Endothelial cell of umbilical vein (primary cell): ENCODE results near the gene ANK2. TPM values are rescaled to one million over a fixed set of nuclear protein-coding genes. Genes with fewer than 3 reads are reported as not detected.

Experiments used
- BruUV-seq: library from RNA; stranded (reverse); fragments of 400-500 nt; replicated peaks from 2 replicates; lab custom pipeline; 2021; lab: Mats Ljungman, UMichigan
- CTCF ChIA-PET: fragments of 300-600, 350-600 bp; sonication (Branson Sonifier 250); formaldehyde crosslinking; loops from one replicate; lab custom pipeline; 2021; ENCODE audit warnings: antibody characterized with exemption, inconsistent platforms; lab: Charles Lee
- POLR2A ChIA-PET: fragments of 300-600, 350-600 bp; sonication (Branson Sonifier 250); formaldehyde crosslinking; loops from one replicate; lab custom pipeline; 2021; ENCODE audit warnings: antibody characterized with exemption, inconsistent platforms; lab: Charles Lee
- DNase-seq: peaks from one replicate; pipeline ENCODE4 v3.0.0-alpha.2; 2011; ENCODE audit warnings: low read depth, low spot score
- FAIRE-seq: peaks from 2 replicates; lab custom pipeline; 2011; peaks lifted over from hg19 to GRCh38; lab: Jason Lieb, UNC
- H2AFZ ChIP-seq: 2 replicates; pipeline ENCODE4 v1.6.0; 2012; ENCODE audit warnings: low read depth, low read length, control low read depth, inconsistent platforms
- H3K27ac ChIP-seq: 2 replicates; pipeline ENCODE4 v1.5.1; 2011; ENCODE audit warnings: low read depth, mild to moderate bottlenecking, control low read depth, low read length, moderate library complexity; ENCODE audit not compliant: insufficient read depth
- H3K27me3 ChIP-seq, 2 experiments: 2 replicates each; pipeline versions ENCODE4 v1.6.0 to v1.6.1; 2011; ENCODE audit warnings: low read length in 2 of 2, mixed read lengths in 1 of 2; ENCODE audit not compliant: control insufficient read depth in 2 of 2, insufficient read depth in 2 of 2
- H3K36me3 ChIP-seq, 2 experiments: 2 replicates in 1 of 2; 3 replicates in 1 of 2; pipeline ENCODE4 v1.5.1; 2011; ENCODE audit warnings: low read length in 2 of 2, mild to moderate bottlenecking in 1 of 2, moderate library complexity in 1 of 2; ENCODE audit not compliant: control insufficient read depth in 2 of 2, insufficient read depth in 2 of 2; ENCODE audit errors: extremely low read depth in 1 of 2
- H3K4me1 ChIP-seq: 3 replicates; pipeline ENCODE4 v1.5.1; 2011; ENCODE audit warnings: mild to moderate bottlenecking, low read length; ENCODE audit not compliant: control insufficient read depth, insufficient read depth; ENCODE audit errors: extremely low read depth
- H3K4me2 ChIP-seq: 2 replicates; pipeline ENCODE4 v1.6.1; 2011; ENCODE audit warnings: low read length, control low read depth, mixed read lengths; ENCODE audit not compliant: insufficient read depth
- H3K4me3 ChIP-seq, 3 experiments: fragments of 200-600 bp in 1 of 3; sonication (generic), shearing (Covaris generic) in 1 of 3; replicated peaks in 1 of 3; 2 replicates each; pipeline ENCODE4 v1.5.1; 2011 to 2016; ENCODE audit warnings: control low read depth in 3 of 3, low read length in 3 of 3, mild to moderate bottlenecking in 2 of 3, inconsistent platforms in 1 of 3, low read depth in 1 of 3, moderate library complexity in 1 of 3; ENCODE audit not compliant: insufficient read depth in 1 of 3
- H3K79me2 ChIP-seq: 2 replicates; pipeline ENCODE4 v1.6.0; 2012; ENCODE audit warnings: low read length, inconsistent platforms; ENCODE audit not compliant: control insufficient read depth, insufficient read depth
- H3K9ac ChIP-seq: replicated peaks from 2 replicates; pipeline ENCODE3; 2011; ENCODE audit warnings: low read length, control low read depth; ENCODE audit not compliant: insufficient read depth; ENCODE audit errors: extremely low read depth
- H3K9me1 ChIP-seq: replicated peaks from 3 replicates; pipeline ENCODE4 v1.6.0; 2011; ENCODE audit warnings: mild to moderate bottlenecking, low read length; ENCODE audit not compliant: control insufficient read depth, insufficient read depth; ENCODE audit errors: extremely low read depth
- H3K9me3 ChIP-seq: replicated peaks from 2 replicates; pipeline ENCODE4 v1.5.1; 2012; ENCODE audit warnings: low read length, inconsistent platforms; ENCODE audit not compliant: control insufficient read depth, insufficient read depth
- H4K20me1 ChIP-seq: replicated peaks from 2 replicates; pipeline ENCODE3; 2011; ENCODE audit warnings: mild to moderate bottlenecking, low read length; ENCODE audit not compliant: control insufficient read depth, insufficient read depth; ENCODE audit errors: extremely low read depth
- CTCF ChIP-seq, 2 donors: IDR thresholded peaks; 1 replicate in 1 of 2; 2 replicates in 1 of 2; pipeline ENCODE4 v1.5.1; 2011; ENCODE audit warnings: low read length in 2 of 2, mild to moderate bottlenecking in 2 of 2, moderate library complexity in 2 of 2, control low read depth in 1 of 2, inconsistent platforms in 1 of 2, low read depth in 1 of 2; ENCODE audit not compliant: insufficient read depth in 1 of 2; ENCODE audit errors: extremely low read depth in 1 of 2
- EZH2 ChIP-seq: IDR thresholded peaks from 2 replicates; pipeline ENCODE4 v1.6.1; 2012; ENCODE audit warnings: borderline replicate concordance, low read depth, mild to moderate bottlenecking, moderate library complexity, low read length, inconsistent platforms; ENCODE audit not compliant: severe bottlenecking
- GATA2 ChIP-seq: IDR thresholded peaks from 2 replicates; pipeline ENCODE4 v1.7.0; 2011; ENCODE audit warnings: low read depth, mild to moderate bottlenecking, moderate library complexity, mixed read lengths, low read length; ENCODE audit not compliant: insufficient read length, insufficient read depth
- JUN ChIP-seq: IDR thresholded peaks from 2 replicates; pipeline ENCODE4 v1.6.1; 2011; ENCODE audit warnings: borderline replicate concordance, low read depth; ENCODE audit not compliant: insufficient read length, insufficient read depth
- MAX ChIP-seq: IDR thresholded peaks from 2 replicates; pipeline ENCODE4 v1.6.1; 2011; ENCODE audit not compliant: insufficient read depth, insufficient read length
- MYC ChIP-seq: IDR thresholded peaks from one replicate; pipeline ENCODE4 v1.6.1; 2011; ENCODE audit warnings: mild to moderate bottlenecking, low read depth, low read length
- POLR2A ChIP-seq: IDR thresholded peaks from 2 replicates; pipeline ENCODE4 v1.6.1; 2012; ENCODE audit warnings: low read depth, mild to moderate bottlenecking, control low read depth, low read length
- dilution Hi-C: fragments of 300-500 bp; cut with MboI; formaldehyde crosslinking; loops from one replicate; pipeline ENCODE4 v1.15.0; 2019; ENCODE audit warnings: low sequenced_read_pairs; ENCODE audit not compliant: extremely low pct_ligation_motif_present
- intact Hi-C: fragments of 100-400 bp; cut with micrococcal nuclease; formaldehyde crosslinking; loops from one replicate; pipeline ENCODE4 v1.10.0; 2022
- polyA plus RNA-seq, 4 experiments: library from polyadenylated mRNA; depleted of rRNA in 3 of 4; stranded (reverse) in 3 of 4; unstranded in 1 of 4; fragments of >200 nt; gene quantifications; 2 replicates each; pipeline versions ENCODE4 v1.2.1 to v1.2.3, GENCODE V29; 2011 to 2012; ENCODE audit warnings: missing spikeins in 1 of 4
- total RNA-seq: library from RNA; stranded (reverse); gene quantifications from 2 replicates; pipeline ENCODE4 v1.2.3, GENCODE V29; 2021

The ANK2 gene
- total and polyA plus RNA-seq, 2 donors (not counting 3 experiments of a cell fraction or from before 2014, with no cell fraction given), result not detected

GRCh38 chr4:113028074-113028473 is 21.4 kb upstream of the ANK2 start:
- TF ChIP-seq MAX, result no peak
- TF ChIP-seq EZH2, result no peak
- TF ChIP-seq POLR2A, result no peak
- no peak for TF ChIP-seq MYC
- no peak for TF ChIP-seq JUN
- no peak for TF ChIP-seq CTCF (IDR thresholded peaks at IDR 0.05; ENCODE audit: extremely low read depth in 1 of 2, insufficient read depth in 1 of 2, low read depth in 1 of 2, low read length in 2 of 2)
- no peak for TF ChIP-seq GATA2
- FAIRE-seq, result no peak
- POLR2A ChIA-PET, result no interaction called here

More at GRCh38 chr4:113028074-113028473, 21.4 kb upstream of the ANK2 start:
- Histone ChIP-seq H2AFZ (no peak overlapping the region), H3K9ac (no peak overlapping the region), H4K20me1 (no peaks in the 10 kb centered on the region), H3K27me3 (no peaks in the 10 kb centered on the region), H3K36me3 (no peaks in the 10 kb centered on the region), H3K4me2 (no peak overlapping the region), H3K79me2 (no peaks in the 10 kb centered on the region), H3K27ac (no peak overlapping the region), H3K9me1 (no peaks in the 10 kb centered on the region), H3K9me3 (no peaks in the 10 kb centered on the region), H3K4me1 (no peaks in the 10 kb centered on the region), H3K4me3 (no peak overlapping the region)
- intact Hi-C loops, result no loop called here
- dilution Hi-C loops, result no loop called here
- no TSS peak for BruUV-seq
- DNase-seq, result no peak
- CTCF ChIA-PET, result no interaction called here
